Measurements from ENCODE around the gene OR6B2.
A peak's percentile ranks its signal among the peaks of the same experiment; 100 is the strongest.

Gene OR6B2

GRCh38 chr2:240037358-240037757, 7.1 kb upstream of the OR6B2 start:
- DNase-seq: no peak

GRCh38 chr2:240033330-240033678, 3.1 kb upstream of the OR6B2 start:
- DNase-seq: no peak

GRCh38 chr2:240032406-240033329, 2.4 kb upstream of the OR6B2 start:
- no peak for DNase-seq

DNA sequence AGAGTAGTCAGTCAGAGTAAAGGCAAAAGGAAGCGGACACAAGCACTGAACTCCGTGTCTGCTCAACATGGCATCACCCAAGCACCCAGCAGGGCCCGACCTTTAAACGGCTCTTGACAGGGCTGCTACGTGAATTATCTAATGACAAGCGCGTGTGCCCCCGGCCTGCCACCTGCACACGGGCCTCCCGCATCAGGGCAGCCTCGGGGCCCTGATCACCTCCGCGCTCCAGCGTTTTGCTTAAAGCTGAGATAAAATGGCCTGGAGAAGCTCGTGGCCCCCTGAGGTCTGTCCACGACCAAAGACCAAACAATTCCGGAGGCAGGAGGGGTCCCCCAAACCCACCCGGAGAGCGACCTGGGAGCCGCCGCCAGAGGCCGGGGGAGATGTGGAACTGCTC, 5.5 kb downstream of the OR6B2 start:
- peak in 1 of 2 donors; percentile 2 for DNase-seq

GRCh38 chr2:240023792-240024191, 6.4 kb downstream of the OR6B2 start:
- no peak for DNase-seq

- DNase-seq: peak; percentile 61 to 63
These were observed 8.6 kb downstream of the OR6B2 start for GRCh38 chr2:240021488-240022104.

GRCh38 chr2:240018071-240018750, 12.0 kb downstream of the OR6B2 start:
- no peak for DNase-seq

- no peak for DNase-seq
These were observed 15.9 kb downstream of the OR6B2 start for GRCh38 chr2:240014327-240014726.

DNA sequence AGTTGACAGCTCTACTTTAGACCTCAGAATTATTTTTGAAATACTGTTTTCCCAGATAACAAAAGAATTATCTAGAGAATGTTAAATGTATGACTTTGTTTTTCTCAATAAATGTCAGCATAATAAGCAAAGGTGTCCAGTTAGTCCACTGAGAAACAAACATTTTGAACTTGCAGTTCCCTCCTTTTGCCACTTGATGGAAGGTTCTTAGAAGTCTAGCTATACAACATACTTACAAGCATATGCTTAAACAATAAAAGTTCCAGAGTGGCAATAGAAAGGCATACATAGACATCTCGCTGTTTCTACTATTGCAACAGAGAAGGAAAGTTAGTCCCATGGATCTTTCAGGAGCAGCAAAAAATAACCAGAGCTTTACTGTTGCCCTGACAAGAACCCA, 16.9 kb downstream of the OR6B2 start:
- DNase-seq: no peak

- no peak for DNase-seq
These were observed 27.2 kb downstream of the OR6B2 start for GRCh38 chr2:240002983-240003382.

- DNase-seq: no peak
These were observed 29.6 kb downstream of the OR6B2 start for GRCh38 chr2:240000671-240001070.

DNA sequence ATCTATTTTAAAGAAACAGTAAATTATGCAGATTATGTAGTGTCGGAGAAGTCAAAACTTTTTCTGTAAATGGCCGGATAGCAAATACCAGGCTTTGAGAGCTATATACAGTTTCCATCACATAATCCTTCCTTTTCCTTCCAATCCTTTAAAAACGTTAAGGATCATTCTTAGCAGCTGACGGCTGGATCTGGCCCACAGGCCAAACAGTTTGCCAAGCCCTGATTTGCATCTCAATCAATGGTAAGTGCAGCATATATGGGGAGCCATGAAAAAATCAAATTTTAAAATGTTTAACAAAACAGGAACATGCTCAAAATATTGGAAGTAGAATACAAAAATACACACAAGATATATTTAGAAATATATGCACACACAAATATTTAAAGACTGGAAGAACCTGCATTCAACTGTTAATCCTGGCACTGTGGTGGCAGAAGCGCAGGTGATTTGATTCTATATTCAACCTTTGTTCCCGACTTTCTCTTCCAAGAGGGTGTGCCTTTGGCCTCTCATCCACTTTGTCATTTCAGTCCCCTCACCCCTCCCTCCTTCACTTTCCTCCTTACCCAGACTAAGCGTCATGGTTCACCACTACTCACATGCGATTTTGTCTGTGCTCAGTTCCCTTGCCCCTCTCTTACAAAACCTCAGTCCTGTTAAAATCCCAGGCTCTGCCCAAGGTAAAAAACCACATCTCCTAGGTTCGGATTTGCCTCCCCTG, 32.4 kb downstream of the OR6B2 start:
- no peak for DNase-seq

DNA sequence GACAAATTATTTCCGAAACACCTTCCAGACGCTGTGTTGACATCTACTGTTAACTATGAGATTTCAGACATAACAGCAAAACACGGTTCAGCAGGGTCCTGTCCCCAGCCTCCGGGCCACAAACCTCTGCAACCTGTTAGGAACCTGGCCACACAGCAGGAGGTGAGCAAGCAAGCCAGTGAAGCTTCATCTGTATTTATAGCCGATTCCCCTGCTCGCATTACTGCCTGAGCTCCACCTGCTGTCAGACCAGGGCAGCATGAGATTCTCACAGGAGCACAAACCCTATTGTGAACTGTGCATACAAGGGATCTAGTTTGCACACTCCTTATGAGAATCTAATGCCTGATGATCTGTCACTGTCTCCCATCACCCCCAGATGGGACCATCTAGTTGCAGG, 36.1 kb downstream of the OR6B2 start:
- no peak for DNase-seq

DNA sequence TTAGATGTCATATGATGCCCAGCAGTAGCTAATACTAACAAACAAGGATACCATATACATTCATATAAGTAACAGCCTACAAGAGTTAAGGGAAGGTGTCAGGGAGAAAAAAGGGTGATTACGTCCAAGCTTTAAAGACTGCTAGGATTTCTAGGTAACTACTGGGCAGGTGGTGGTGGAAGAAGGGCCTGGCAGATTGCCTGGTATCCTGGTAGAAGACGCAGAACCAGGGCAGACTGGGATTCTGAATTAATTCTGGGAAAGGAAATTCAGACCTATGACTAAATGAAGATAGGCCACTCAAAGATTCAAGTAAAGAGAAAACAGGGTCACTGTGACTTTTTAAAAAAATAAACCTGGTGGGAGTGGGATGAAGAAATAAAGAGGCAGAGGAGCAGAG, 36.9 kb downstream of the OR6B2 start:
- DNase-seq: no peak

DNA sequence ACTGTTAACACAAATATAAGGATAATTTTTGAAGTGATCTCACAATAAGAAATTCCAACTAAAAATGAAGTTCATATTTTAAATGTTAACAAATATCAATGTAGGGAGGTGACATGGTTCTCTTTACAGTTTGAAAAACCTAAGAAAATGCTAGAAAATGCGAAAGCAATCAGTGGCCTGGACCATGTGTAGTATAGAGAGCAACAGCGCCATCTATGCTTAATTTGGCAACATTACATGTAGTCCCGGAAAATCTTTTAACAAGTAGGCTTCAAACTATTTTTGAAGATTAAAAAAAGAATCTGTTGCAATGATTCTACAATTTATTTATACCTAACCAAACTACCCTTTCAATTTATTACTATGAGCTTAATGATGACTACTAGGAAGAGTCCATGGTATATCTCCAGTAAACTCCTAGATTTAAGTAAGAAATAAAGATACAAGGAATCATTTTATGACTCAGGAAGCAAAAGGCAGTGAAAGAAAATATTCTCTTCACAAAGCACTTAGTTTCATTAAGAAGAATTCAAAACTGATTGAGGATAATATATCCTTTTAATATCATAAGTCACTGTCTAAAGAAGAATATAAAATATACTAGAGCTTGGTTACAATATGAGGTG, 38.4 kb downstream of the OR6B2 start:
- peak in 1 of 2 donors; percentile 51 for DNase-seq

- no peak for DNase-seq
These were observed 39.3 kb downstream of the OR6B2 start for GRCh38 chr2:239990966-239991365.

- no peak for DNase-seq
These were observed 44.9 kb downstream of the OR6B2 start for GRCh38 chr2:239985356-239985755.

DNA sequence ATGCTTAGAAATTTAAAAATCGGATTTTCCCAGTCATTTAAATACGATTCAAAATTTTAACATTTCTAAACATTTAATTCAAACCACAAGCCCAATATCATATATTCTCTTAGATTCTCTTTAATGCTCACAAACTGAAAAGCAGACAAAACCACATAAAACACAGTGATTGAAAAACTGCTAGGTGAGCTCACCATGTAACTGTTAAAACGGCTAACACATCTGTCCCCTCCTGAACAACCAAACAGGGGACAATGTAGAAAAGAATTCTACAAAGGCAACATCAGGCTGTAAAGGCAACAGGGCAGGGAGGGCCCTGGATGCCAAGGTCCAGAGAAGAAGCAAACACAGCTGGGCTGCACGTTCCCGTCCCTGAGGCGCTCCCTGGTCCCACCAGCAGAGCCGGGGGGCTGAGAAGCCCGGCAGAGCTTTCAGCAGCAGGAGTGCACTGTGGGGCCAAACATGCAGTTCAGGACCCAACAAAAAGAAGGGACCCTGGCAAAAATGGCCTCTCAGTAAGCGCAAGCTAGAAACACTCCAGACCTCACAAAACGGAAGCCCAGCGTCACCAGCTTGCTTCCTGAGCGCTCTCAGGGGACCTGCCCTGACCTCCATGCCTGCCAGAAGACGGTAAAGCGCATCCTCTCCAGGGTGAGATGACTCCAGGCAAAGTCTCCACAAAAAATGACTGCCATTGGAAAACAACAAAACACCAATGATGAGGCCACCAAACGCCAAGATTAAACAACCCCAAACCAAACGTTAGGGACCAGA, 45.6 kb downstream of the OR6B2 start:
- no peak for DNase-seq

DNA sequence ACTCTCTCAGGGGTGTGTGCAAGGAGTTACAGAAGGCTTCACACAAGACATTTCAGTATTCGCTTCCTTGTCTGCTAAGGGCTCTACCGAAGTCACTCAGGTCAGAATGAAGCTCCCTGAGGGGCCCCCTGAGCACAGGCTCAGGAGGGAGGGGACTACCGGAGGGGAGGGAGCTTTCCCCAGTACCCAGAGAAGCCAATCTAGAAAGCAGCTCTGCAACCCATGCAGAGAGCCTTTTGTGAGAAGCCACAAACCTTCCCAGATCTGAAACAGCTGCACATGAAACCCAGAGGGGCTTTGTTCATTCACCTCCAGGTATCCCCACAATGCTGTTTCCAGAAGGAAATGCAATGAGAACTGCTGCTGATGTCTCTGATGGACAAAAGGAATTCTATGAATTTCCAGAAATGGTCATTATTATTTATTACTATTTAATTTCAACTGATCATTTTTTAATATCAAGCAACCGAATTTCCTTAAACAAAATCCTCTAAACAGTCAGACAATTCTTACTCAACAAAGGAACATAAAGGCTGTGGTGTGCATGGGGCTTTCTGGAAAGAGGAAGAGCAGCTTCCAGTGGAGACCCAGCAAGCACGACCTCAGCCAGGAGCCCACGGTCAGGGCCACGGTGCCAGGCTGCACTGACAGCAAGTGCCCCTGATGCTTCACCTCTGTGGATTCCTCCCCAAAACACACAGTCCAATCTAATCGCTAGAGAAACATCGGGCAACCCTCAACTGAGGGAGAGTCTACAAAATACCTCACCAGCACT, 47.0 kb downstream of the OR6B2 start:
- DNase-seq: no peak
